Epithelial cell of proximal tubule (primary cell): ENCODE measurements around the gene DPYD. TPM values are rescaled to one million over a fixed set of nuclear protein-coding genes. Genes with fewer than 3 reads are reported as not detected.

Source experiments
- DNase-seq: peaks from one replicate; pipeline ENCODE4 v3.0.0-alpha.2; 2011; ENCODE audit warnings: low read depth
- H3K4me3 ChIP-seq: 2 replicates; pipeline ENCODE4 v1.5.1; 2011; ENCODE audit warnings: low read depth, mild to moderate bottlenecking, low read length
- total RNA-seq: library from RNA; depleted of rRNA; stranded (reverse); fragments of >200 nt; gene quantifications from 2 replicates; pipeline ENCODE4 v1.2.3, GENCODE V29; 2015
- TF ChIP-seq, protein P1 (sequence below): conservative IDR thresholded peaks from 2 replicates; pipeline ENCODE4 v1.5.1; 2012; ENCODE audit warnings: low read depth, mild to moderate bottlenecking, low read length

Gene DPYD
- total RNA-seq, 1 donor from 2014 or later: 5.1 TPM

DNA sequence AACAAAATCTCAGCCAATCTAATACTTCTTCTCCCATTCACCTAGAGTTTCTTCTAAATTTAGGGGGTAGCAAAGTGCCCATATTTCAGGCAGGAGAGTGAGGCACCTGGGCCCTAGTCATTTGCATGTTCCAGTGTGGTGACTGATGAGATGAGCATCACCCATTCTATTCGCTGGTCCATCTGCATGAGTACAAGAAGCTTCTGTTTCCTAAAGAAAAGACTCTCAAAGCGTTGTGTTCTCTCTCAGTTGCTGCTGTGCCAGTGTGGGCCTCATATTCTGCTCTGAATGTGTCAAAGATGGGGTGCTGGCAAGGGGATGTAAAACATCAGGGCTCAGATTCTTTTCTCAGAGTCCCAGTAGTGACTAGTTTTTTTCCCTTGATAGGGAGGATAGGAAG is 16.1 kb upstream of the DPYD start:
- TF ChIP-seq, protein P1, sequence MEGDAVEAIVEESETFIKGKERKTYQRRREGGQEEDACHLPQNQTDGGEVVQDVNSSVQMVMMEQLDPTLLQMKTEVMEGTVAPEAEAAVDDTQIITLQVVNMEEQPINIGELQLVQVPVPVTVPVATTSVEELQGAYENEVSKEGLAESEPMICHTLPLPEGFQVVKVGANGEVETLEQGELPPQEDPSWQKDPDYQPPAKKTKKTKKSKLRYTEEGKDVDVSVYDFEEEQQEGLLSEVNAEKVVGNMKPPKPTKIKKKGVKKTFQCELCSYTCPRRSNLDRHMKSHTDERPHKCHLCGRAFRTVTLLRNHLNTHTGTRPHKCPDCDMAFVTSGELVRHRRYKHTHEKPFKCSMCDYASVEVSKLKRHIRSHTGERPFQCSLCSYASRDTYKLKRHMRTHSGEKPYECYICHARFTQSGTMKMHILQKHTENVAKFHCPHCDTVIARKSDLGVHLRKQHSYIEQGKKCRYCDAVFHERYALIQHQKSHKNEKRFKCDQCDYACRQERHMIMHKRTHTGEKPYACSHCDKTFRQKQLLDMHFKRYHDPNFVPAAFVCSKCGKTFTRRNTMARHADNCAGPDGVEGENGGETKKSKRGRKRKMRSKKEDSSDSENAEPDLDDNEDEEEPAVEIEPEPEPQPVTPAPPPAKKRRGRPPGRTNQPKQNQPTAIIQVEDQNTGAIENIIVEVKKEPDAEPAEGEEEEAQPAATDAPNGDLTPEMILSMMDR: no peak
- no peak overlapping the region for H3K4me3 ChIP-seq
- no peak for DNase-seq

GRCh38 chr1:97934491-97934890 is 13.7 kb upstream of the DPYD start:
- DNase-seq: no peak
- H3K4me3 ChIP-seq: no peak overlapping the region
- TF ChIP-seq, protein P1: no peak

DNA sequence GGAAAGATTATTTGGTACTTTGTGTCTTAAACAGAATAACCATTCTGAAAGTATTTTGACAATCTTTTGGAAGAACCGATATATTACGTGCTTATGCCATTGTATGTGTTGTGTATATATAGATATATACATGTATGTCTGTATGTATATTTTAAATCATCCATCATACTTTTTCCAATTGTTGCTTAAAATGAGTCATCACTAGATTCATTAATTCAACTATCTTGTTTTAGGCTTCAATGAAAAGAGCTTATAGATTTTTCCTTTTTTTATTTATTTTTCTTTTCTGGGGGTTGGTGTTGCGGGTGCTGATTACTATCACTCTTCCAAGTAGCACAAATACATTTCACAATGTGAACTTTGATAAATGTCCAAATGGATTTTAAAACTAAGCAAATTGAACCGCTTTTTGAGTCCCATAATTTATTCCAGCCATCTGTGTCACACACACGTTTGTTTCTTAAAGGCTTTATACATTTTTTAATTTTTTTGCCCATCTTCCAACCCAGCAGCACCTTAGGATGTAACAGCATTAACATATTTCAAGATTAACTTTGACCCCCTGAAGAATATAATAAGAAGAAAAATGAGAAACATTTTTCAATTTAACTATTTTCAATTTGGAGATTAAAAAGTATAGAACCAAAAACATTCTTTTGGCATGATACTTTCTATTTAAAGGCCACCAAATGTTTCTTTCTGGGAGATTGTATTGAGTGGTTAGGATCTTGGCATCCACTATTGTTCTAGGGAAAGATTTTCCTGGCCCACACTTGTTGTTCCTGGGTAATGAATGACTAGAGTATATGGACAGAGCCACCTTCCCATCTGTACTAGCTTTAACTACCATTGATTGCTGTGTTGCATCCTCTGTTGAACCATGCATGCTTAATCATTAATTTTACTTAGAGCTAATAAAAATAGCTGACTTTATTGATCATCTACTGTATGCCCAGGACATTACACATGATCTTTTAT is 9.3 kb upstream of the DPYD start:
- H3K4me3 ChIP-seq: no peak overlapping the region
- DNase-seq: no peak
- TF ChIP-seq, protein P1: no peak

DNA sequence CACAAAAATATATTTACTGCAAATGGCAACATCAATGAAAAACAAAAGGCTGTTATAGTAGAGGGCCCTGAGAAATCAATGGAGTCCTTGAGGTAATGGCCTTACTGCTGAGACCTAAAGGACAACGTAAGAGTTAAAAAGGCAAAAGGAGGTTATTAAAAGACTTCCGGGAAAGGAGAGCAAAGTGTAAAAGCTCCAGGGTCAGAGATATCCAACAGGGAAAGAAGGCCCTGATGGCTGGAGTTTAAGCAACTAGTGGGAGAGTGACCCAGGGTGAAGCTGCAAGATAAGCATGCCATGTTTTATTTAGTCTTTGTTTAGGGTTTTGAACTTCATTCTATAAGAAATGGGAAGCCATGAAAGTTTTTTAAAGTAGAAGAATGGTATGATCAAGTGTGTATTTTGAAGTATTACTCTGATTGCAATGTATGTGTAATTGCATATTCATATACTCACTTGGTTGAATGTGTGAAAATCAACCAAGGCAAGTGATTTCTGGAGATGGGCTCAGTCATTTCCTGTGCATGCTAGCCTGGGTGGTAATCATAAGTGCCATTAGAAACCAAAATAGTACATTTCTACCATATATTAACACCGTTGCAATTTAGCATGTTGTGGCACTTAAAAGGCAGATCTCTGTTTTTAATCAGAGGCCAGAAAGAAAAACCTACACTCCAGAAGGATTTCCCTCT is 5.3 kb upstream of the DPYD start:
- no peak overlapping the region for H3K4me3 ChIP-seq
- no peak for DNase-seq
- TF ChIP-seq, protein P1: no peak

DNA sequence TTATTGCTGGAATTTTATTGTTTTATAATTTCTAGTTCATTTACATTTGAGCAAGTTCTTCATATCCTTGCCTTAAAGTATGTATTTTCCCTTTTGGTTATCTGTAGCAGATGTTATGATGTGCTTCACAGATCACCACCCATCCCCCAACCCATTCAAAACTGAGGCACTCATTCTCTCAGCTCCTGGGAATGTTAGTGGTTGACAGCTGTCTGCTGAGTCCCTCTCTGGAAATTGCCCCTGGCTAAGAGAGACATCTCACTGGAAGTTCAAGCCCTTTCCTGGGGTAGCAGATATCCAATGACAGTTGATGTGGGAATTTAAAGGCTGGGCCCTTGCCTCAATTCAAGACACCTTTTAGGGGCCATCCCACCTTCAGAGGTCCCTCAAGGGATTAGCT is 4.3 kb upstream of the DPYD start:
- no peak overlapping the region for H3K4me3 ChIP-seq
- TF ChIP-seq, protein P1: no peak
- no peak for DNase-seq

GRCh38 chr1:97923811-97924210 is 3.0 kb upstream of the DPYD start:
- TF ChIP-seq, protein P1: no peak
- H3K4me3 ChIP-seq: no peak overlapping the region
- no peak for DNase-seq
